KMS-11 (cell line): Measurements from ENCODE around the gene PODNL1.

Experiments
- H2AFZ ChIP-seq: fragments of 200-600 bp; sonication (generic); 2 replicates; pipeline ENCODE4 v1.6.1; 2016; ENCODE audit warnings: antibody characterized with exemption, mixed run types, low read depth
- H3K27ac ChIP-seq: fragments of 200-600 bp; sonication (generic); 2 replicates; pipeline ENCODE4 v1.6.1; 2016; ENCODE audit warnings: mild to moderate bottlenecking, mixed run types
- H3K27me3 ChIP-seq: fragments of 200-600 bp; sonication (generic); 2 replicates; pipeline ENCODE4 v1.6.1; 2017; ENCODE audit warnings: mild to moderate bottlenecking, low read depth, mixed run types, moderate library complexity; ENCODE audit not compliant: insufficient read depth
- H3K36me3 ChIP-seq: fragments of 200-600 bp; sonication (generic); 2 replicates; pipeline ENCODE4 v1.6.1; 2017; ENCODE audit warnings: mild to moderate bottlenecking, mixed run types; ENCODE audit not compliant: insufficient read depth
- H3K4me1 ChIP-seq: fragments of 200-600 bp; sonication (generic); 2 replicates; pipeline ENCODE4 v1.6.1; 2016; ENCODE audit warnings: mild to moderate bottlenecking, low read depth, mixed run types; ENCODE audit not compliant: poor library complexity, severe bottlenecking
- H3K4me2 ChIP-seq: fragments of 200-600 bp; sonication (generic); 2 replicates; pipeline ENCODE4 v1.7.0; 2016; ENCODE audit warnings: mild to moderate bottlenecking, mixed run types
- H3K4me3 ChIP-seq: fragments of 200-600 bp; sonication (generic); IDR thresholded peaks from 2 replicates; pipeline ENCODE4 v1.6.1; 2017; ENCODE audit warnings: low read depth, low read length, mixed read lengths; ENCODE audit not compliant: insufficient read depth
- H3K79me2 ChIP-seq: fragments of 200-600 bp; sonication (generic); 2 replicates; pipeline ENCODE4 v1.6.1; 2016; ENCODE audit warnings: low read depth, mixed run types; ENCODE audit not compliant: insufficient read depth
- H3K9ac ChIP-seq: fragments of 200-600 bp; sonication (generic); 2 replicates; pipeline ENCODE4 v1.6.1; 2016; ENCODE audit warnings: mild to moderate bottlenecking, mixed run types
- H4K20me1 ChIP-seq: fragments of 200-600 bp; sonication (generic); 2 replicates; pipeline ENCODE4 v1.6.1; 2016; ENCODE audit warnings: mild to moderate bottlenecking, mixed run types; ENCODE audit not compliant: insufficient read depth
- TF ChIP-seq, protein P1 (sequence below): fragments of 200-600 bp; sonication (generic); conservative IDR thresholded peaks from 2 replicates; pipeline ENCODE4 v1.6.1; 2017; ENCODE audit warnings: low read depth, mild to moderate bottlenecking, antibody characterized with exemption, low read length, moderate library complexity, mixed read lengths

The PODNL1 gene

GRCh38 chr19:13929956-13930355 lies 8.3 kb downstream of the PODNL1 start:
- Histone ChIP-seq H3K27ac (no peak overlapping the region), H4K20me1 (no peaks in the 10 kb centered on the region), H3K4me1 (no peaks in the 10 kb centered on the region), H2AFZ (no peak overlapping the region), H3K27me3 (no peaks in the 10 kb centered on the region), H3K9ac (no peak overlapping the region), H3K79me2 (no peaks in the 10 kb centered on the region), H3K36me3 (no peaks in the 10 kb centered on the region), H3K4me2 (no peak overlapping the region), H3K4me3 (no peak overlapping the region)
- TF ChIP-seq, protein P1, sequence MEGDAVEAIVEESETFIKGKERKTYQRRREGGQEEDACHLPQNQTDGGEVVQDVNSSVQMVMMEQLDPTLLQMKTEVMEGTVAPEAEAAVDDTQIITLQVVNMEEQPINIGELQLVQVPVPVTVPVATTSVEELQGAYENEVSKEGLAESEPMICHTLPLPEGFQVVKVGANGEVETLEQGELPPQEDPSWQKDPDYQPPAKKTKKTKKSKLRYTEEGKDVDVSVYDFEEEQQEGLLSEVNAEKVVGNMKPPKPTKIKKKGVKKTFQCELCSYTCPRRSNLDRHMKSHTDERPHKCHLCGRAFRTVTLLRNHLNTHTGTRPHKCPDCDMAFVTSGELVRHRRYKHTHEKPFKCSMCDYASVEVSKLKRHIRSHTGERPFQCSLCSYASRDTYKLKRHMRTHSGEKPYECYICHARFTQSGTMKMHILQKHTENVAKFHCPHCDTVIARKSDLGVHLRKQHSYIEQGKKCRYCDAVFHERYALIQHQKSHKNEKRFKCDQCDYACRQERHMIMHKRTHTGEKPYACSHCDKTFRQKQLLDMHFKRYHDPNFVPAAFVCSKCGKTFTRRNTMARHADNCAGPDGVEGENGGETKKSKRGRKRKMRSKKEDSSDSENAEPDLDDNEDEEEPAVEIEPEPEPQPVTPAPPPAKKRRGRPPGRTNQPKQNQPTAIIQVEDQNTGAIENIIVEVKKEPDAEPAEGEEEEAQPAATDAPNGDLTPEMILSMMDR, result no peak

- no peak overlapping the region for H3K9ac ChIP-seq
- H2AFZ ChIP-seq, result no peak overlapping the region
- H3K27ac ChIP-seq, result no peak overlapping the region
- TF ChIP-seq, protein P1, result no peak
- no peaks in the 10 kb centered on the region for H3K27me3 ChIP-seq
- no peaks in the 10 kb centered on the region for H3K79me2 ChIP-seq
- no peaks in the 10 kb centered on the region for H4K20me1 ChIP-seq
- no peaks in the 10 kb centered on the region for H3K36me3 ChIP-seq
- H3K4me1 ChIP-seq, result no peaks in the 10 kb centered on the region
- no peak overlapping the region for H3K4me3 ChIP-seq
- H3K4me2 ChIP-seq, result no peak overlapping the region
Observed at GRCh38 chr19:13929340-13929739, 8.9 kb downstream of the PODNL1 start.

DNA sequence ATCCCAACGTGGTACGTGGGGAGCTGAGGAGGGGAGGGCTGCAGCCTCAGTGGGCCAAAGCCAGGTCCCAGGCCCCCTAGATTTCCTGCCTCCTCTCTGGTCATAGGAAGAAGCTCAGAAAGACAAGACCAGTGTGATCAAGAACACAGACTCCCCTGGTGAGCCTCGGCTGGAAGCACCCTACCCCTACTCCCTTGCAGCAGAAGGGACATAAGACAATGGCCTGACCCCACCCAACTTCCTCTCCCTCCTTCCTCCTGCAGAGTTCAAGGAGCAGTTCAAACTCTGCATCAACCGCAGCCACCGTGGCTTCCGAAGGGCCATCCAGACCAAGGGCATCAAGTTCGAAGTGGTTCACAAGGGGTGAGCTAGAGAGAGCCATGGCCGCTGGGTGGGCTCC lies 11.5 kb downstream of the PODNL1 start:
- H3K4me1 ChIP-seq, result no peaks in the 10 kb centered on the region
- H4K20me1 ChIP-seq, result no peaks in the 10 kb centered on the region

DNA sequence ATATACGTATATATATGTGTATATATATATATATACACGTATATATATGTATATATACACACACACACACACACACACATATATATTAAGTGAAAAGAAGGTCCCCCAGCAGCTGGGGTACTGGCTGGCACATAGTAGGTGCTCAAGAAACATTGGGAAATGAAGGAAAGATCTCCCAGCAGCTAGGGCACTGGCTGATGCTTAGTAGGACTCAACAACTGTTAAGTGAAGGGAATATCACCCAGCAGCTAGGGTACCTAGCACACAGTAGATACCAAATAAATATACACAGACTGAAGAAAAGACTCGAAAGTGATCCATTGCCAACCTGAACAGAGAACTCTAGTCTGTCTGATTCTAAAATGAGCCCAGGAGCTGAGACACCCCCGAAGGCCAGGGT lies 12.2 kb downstream of the PODNL1 start:
- no peak overlapping the region for H3K4me2 ChIP-seq
- TF ChIP-seq, protein P1, result no peak
- no peak overlapping the region for H3K9ac ChIP-seq

More for the DNA sequence above, 11.5 kb downstream of the PODNL1 start:
- H3K27me3 ChIP-seq, result no peaks in the 10 kb centered on the region
- no peak overlapping the region for H3K4me3 ChIP-seq
- H3K36me3 ChIP-seq, result no peaks in the 10 kb centered on the region
- H3K4me2 ChIP-seq, result no peak overlapping the region
- TF ChIP-seq, protein P1, result no peak
- no peak overlapping the region for H3K9ac ChIP-seq
- no peak overlapping the region for H3K27ac ChIP-seq
- no peak overlapping the region for H2AFZ ChIP-seq
- H3K79me2 ChIP-seq, result no peaks in the 10 kb centered on the region

More for the DNA sequence above, 12.2 kb downstream of the PODNL1 start:
- Histone ChIP-seq H3K4me3 (no peak overlapping the region), H3K27ac (no peak overlapping the region), H3K36me3 (no peaks in the 10 kb centered on the region), H4K20me1 (no peaks in the 10 kb centered on the region), H3K27me3 (no peaks in the 10 kb centered on the region), H3K79me2 (no peaks in the 10 kb centered on the region), H2AFZ (no peak overlapping the region), H3K4me1 (no peaks in the 10 kb centered on the region)
